SK-N-SH (cell line): Measurements from ENCODE around the gene AUTS2. TPM values are rescaled to one million over a fixed set of nuclear protein-coding genes. Genes with fewer than 3 reads are reported as not detected.

Experiments used
- CTCF ChIA-PET: fragments of 300-600, 350-600 bp; formaldehyde crosslinking; extraction: SDS; loops from one replicate; lab custom pipeline; 2021; lab: Yijun Ruan, JAX
- POLR2A ChIA-PET: fragments of 350-600 bp; sonication (Branson Sonifier 250); formaldehyde crosslinking; extraction: SDS; loops from one replicate; lab custom pipeline; 2020; ENCODE audit warnings: antibody characterized with exemption, inconsistent platforms; lab: Yijun Ruan, JAX
- DNase-seq: peaks from one replicate; pipeline ENCODE4 v3.0.0; 2012
- H2AFZ ChIP-seq: fragments of 200-600 bp; sonication (generic); 2 replicates; pipeline ENCODE4 v1.8.1; 2016; ENCODE audit warnings: antibody characterized with exemption, mild to moderate bottlenecking, low read depth
- H3F3A ChIP-seq: fragments of 200-600 bp; sonication (generic); replicated peaks from 2 replicates; pipeline ENCODE3; 2016; ENCODE audit warnings: antibody characterized with exemption, mild to moderate bottlenecking; ENCODE audit not compliant: insufficient read depth
- H3K27ac ChIP-seq, 2 experiments: fragments of 200-500 bp in 1 of 2; fragments of 200-600 bp in 1 of 2; sonication (Bioruptor generic) in 1 of 2; sonication (generic), shearing (Covaris generic) in 1 of 2; 2 replicates each; pipeline versions ENCODE4 v1.5.1 to v1.6.1; 2014 to 2016; ENCODE audit warnings: low read depth in 2 of 2, inconsistent platforms in 1 of 2, low read length in 1 of 2, mild to moderate bottlenecking in 1 of 2, mixed read lengths in 1 of 2
- H3K27me3 ChIP-seq: fragments of 200-600 bp; sonication (generic), shearing (Covaris generic); 2 replicates; pipeline ENCODE4 v1.6.1; 2016; ENCODE audit warnings: mixed run types; ENCODE audit not compliant: insufficient read depth
- H3K36me3 ChIP-seq, 2 experiments: fragments of 200-500 bp in 1 of 2; fragments of 200-600 bp in 1 of 2; sonication (Bioruptor generic) in 1 of 2; sonication (generic) in 1 of 2; replicated peaks in 1 of 2; 2 replicates each; pipeline versions ENCODE3 to v1.5.1; 2014 to 2016; ENCODE audit warnings: low read length in 1 of 2, mild to moderate bottlenecking in 1 of 2; ENCODE audit not compliant: insufficient read depth in 2 of 2, control insufficient read depth in 1 of 2
- H3K4me1 ChIP-seq, 2 experiments: fragments of 200-500 bp in 1 of 2; fragments of 200-600 bp in 1 of 2; sonication (Bioruptor generic) in 1 of 2; sonication (generic), shearing (Covaris generic) in 1 of 2; 2 replicates each; pipeline versions ENCODE4 v1.5.1 to v1.6.1; 2014 to 2016; ENCODE audit warnings: low read depth in 1 of 2, low read length in 1 of 2, mixed run types in 1 of 2; ENCODE audit not compliant: insufficient read depth in 2 of 2, control insufficient read depth in 1 of 2
- H3K4me2 ChIP-seq: fragments of 200-600 bp; sonication (generic), shearing (Covaris generic); 2 replicates; pipeline ENCODE4 v1.6.1; 2017; ENCODE audit warnings: mixed run types
- H3K4me3 ChIP-seq, 2 experiments: fragments of 200-500 bp in 1 of 2; fragments of 200-600 bp in 1 of 2; sonication (Bioruptor generic) in 1 of 2; sonication (generic), shearing (Covaris generic) in 1 of 2; 2 replicates each; pipeline versions ENCODE4 v1.5.1 to v1.8.1; 2014 to 2016; ENCODE audit warnings: low read depth in 2 of 2, inconsistent platforms in 1 of 2, low read length in 1 of 2, mild to moderate bottlenecking in 1 of 2, mixed read lengths in 1 of 2, moderate library complexity in 1 of 2
- H3K79me2 ChIP-seq: fragments of 200-600 bp; sonication (generic); 2 replicates; pipeline ENCODE4 v1.8.1; 2017; ENCODE audit warnings: mild to moderate bottlenecking; ENCODE audit not compliant: insufficient read depth
- H3K9ac ChIP-seq: fragments of 200-600 bp; sonication (generic); 2 replicates; pipeline ENCODE4 v1.6.1; 2017; ENCODE audit warnings: mixed run types
- H3K9me2 ChIP-seq: fragments of 200-600 bp; sonication (generic); 2 replicates; pipeline ENCODE4 v1.6.1; 2017; ENCODE audit warnings: mixed run types
- H3K9me3 ChIP-seq: fragments of 200-600 bp; sonication (generic); 2 replicates; pipeline ENCODE4 v1.6.1; 2017; ENCODE audit warnings: mixed run types, mild to moderate bottlenecking, moderate library complexity
- H4K20me1 ChIP-seq: fragments of 200-600 bp; sonication (generic); 2 replicates; pipeline ENCODE4 v1.6.1; 2017; ENCODE audit warnings: mild to moderate bottlenecking, mixed run types; ENCODE audit not compliant: insufficient read depth
- ELF1 ChIP-seq: IDR thresholded peaks from 2 replicates; pipeline ENCODE4 v1.4.0; 2012
- FOSL2 ChIP-seq: IDR thresholded peaks from 2 replicates; pipeline ENCODE4 v1.4.0; 2012; ENCODE audit warnings: low read depth, mild to moderate bottlenecking, moderate library complexity, borderline replicate concordance
- FOXJ3 ChIP-seq: sonication (generic); formaldehyde crosslinking; IDR thresholded peaks from 2 replicates; pipeline ENCODE4 v1.5.1; 2020; ENCODE audit warnings: mild to moderate bottlenecking, missing genetic modification reagents
- GABPA ChIP-seq: IDR thresholded peaks from 2 replicates; pipeline ENCODE4 v1.4.0; 2012; ENCODE audit warnings: low read depth, mild to moderate bottlenecking
- GATA2 ChIP-seq: sonication (generic); formaldehyde crosslinking; IDR thresholded peaks from 2 replicates; pipeline ENCODE4 v1.5.0; 2020; ENCODE audit warnings: mild to moderate bottlenecking, missing genetic modification reagents
- MEF2A ChIP-seq: IDR thresholded peaks from 2 replicates; pipeline ENCODE4 v1.4.0; 2012; ENCODE audit warnings: low read depth, borderline replicate concordance
- PBX3 ChIP-seq: IDR thresholded peaks from 2 replicates; pipeline ENCODE4; 2012
- RCOR1 ChIP-seq: fragments of 150-350 bp; IDR thresholded peaks from 2 replicates; pipeline ENCODE4 v1.6.1; 2017; ENCODE audit warnings: antibody characterized with exemption, low read length
- SMC3 ChIP-seq: IDR thresholded peaks from 2 replicates; pipeline ENCODE4 v1.6.1; 2012; ENCODE audit warnings: low read depth, low read length, improper control_type of control experiment
- TCF12 ChIP-seq: IDR thresholded peaks from 2 replicates; pipeline ENCODE4 v1.4.0; 2012
- USF2 ChIP-seq: fragments of 150-350 bp; IDR thresholded peaks from 2 replicates; pipeline ENCODE4 v1.6.1; 2017; ENCODE audit warnings: antibody characterized with exemption, low read length, low read depth, borderline replicate concordance
- YY1 ChIP-seq: IDR thresholded peaks from 2 replicates; pipeline ENCODE4 v1.4.0; 2012; ENCODE audit warnings: low read depth, mild to moderate bottlenecking
- WGBS: methylation state at CpG from one replicate; pipeline ENCODE4 v1.1.6; 2017; ENCODE audit warnings: low lambda C conversion rate; 5-methylcytosine and 5-hydroxymethylcytosine counted together
- polyA plus RNA-seq, 3 experiments: library from polyadenylated mRNA; depleted of rRNA; stranded (reverse); fragments of >200 nt; gene quantifications; 2 replicates each; pipeline ENCODE4 v1.2.3, GENCODE V29; 2012
- TF ChIP-seq, protein P1 (sequence below): IDR thresholded peaks from 2 replicates; pipeline ENCODE4 v1.6.1; 2012; ENCODE audit warnings: mild to moderate bottlenecking, low read depth, low read length, moderate library complexity
- TF ChIP-seq, protein P2 (sequence below): IDR thresholded peaks from 2 replicates; pipeline ENCODE4 v1.4.0; 2012; ENCODE audit warnings: low read depth
- TF ChIP-seq, protein P3 (sequence below): fragments of 200-600 bp; sonication (generic); IDR thresholded peaks from 2 replicates; pipeline ENCODE4 v1.6.1; 2017; ENCODE audit warnings: antibody characterized with exemption, mild to moderate bottlenecking, moderate library complexity

The AUTS2 gene
- polyA plus RNA-seq, 1 of the 3 experiments (the other 2 are of a cell fraction): 15.6 TPM

GRCh38 chr7:70448312-70448906 is 850.1 kb downstream of the AUTS2 start:
- no peak overlapping the region for H2AFZ ChIP-seq
- TF ChIP-seq GABPA (no peak), RCOR1 (no peak), FOSL2 (no peak), USF2 (no peak), TCF12 (no peak), ELF1 (no peak), YY1 (no peak), MEF2A (no peak)
- TF ChIP-seq, protein P1, sequence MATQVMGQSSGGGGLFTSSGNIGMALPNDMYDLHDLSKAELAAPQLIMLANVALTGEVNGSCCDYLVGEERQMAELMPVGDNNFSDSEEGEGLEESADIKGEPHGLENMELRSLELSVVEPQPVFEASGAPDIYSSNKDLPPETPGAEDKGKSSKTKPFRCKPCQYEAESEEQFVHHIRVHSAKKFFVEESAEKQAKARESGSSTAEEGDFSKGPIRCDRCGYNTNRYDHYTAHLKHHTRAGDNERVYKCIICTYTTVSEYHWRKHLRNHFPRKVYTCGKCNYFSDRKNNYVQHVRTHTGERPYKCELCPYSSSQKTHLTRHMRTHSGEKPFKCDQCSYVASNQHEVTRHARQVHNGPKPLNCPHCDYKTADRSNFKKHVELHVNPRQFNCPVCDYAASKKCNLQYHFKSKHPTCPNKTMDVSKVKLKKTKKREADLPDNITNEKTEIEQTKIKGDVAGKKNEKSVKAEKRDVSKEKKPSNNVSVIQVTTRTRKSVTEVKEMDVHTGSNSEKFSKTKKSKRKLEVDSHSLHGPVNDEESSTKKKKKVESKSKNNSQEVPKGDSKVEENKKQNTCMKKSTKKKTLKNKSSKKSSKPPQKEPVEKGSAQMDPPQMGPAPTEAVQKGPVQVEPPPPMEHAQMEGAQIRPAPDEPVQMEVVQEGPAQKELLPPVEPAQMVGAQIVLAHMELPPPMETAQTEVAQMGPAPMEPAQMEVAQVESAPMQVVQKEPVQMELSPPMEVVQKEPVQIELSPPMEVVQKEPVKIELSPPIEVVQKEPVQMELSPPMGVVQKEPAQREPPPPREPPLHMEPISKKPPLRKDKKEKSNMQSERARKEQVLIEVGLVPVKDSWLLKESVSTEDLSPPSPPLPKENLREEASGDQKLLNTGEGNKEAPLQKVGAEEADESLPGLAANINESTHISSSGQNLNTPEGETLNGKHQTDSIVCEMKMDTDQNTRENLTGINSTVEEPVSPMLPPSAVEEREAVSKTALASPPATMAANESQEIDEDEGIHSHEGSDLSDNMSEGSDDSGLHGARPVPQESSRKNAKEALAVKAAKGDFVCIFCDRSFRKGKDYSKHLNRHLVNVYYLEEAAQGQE: no peak
- TF ChIP-seq, protein P2, sequence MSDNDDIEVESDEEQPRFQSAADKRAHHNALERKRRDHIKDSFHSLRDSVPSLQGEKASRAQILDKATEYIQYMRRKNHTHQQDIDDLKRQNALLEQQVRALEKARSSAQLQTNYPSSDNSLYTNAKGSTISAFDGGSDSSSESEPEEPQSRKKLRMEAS: no peak
- H3K9me2 ChIP-seq: no peaks in the 10 kb centered on the region
- no peak overlapping the region; a peak in 1 of 4 replicates for H3K27ac ChIP-seq
- 76% methylated on average over 4 of the region's 4 CpGs for WGBS
- H3K4me2 ChIP-seq: no peak overlapping the region
- no peak overlapping the region for H3K9ac ChIP-seq
- H4K20me1 ChIP-seq: no peaks in the 10 kb centered on the region
- H3K9me3 ChIP-seq: no peaks in the 10 kb centered on the region
- H3F3A ChIP-seq: no peaks in the 10 kb centered on the region
- no peaks in the 10 kb centered on the region for H3K79me2 ChIP-seq
- ChIA-PET POLR2A (no interaction called here), CTCF (interaction anchor here (1.1 kb wide), 1 partner anchor 255 kb away, joined by 3 read pairs; no protein-coding TSS in a partner anchor)
- H3K36me3 ChIP-seq: no peaks in the 10 kb centered on the region
- H3K4me3 ChIP-seq: no peak overlapping the region
- no peaks in the 10 kb centered on the region for H3K27me3 ChIP-seq
- H3K4me1 ChIP-seq: peaks cover 0 to 18% of the 10 kb centered on the region in 2 experiments; a peak in 2 of 4 replicates
- no peak for DNase-seq

DNA sequence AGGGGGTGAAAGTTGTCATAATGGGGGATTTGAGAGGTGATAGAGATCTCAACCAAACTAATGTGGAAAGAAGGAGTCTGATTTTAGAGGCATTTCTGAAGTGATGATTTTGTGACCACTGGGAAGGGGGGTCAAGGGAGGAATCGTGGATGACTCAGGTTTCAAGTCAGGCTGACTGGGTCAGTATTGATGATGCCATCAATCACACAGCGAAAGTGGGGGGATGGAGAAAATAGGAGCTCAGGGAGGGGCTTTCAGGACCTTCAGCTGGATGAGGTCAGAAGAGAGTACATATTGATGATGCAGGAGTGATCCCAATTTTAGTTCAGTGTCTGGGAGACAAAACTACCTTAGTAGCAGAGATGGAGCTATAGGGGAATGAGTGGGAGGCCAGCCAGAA is 852.5 kb downstream of the AUTS2 start:
- peaks cover 0 to 18% of the 10 kb centered on the region in 2 experiments; a peak in 2 of 4 replicates for H3K4me1 ChIP-seq
- WGBS: 74% methylated on average over 2 of the region's 2 CpGs
- no peak overlapping the region for H3K4me2 ChIP-seq
- no peaks in the 10 kb centered on the region for H3K36me3 ChIP-seq
- no peaks in the 10 kb centered on the region for H3K9me2 ChIP-seq
- TF ChIP-seq FOXJ3 (CRISPR knock-in tag) (no peak), GATA2 (no peak), SMC3 (no peak), PBX3 (peak; percentile 23; the same call in 1 of the 2 replicates)
- TF ChIP-seq, protein P3, sequence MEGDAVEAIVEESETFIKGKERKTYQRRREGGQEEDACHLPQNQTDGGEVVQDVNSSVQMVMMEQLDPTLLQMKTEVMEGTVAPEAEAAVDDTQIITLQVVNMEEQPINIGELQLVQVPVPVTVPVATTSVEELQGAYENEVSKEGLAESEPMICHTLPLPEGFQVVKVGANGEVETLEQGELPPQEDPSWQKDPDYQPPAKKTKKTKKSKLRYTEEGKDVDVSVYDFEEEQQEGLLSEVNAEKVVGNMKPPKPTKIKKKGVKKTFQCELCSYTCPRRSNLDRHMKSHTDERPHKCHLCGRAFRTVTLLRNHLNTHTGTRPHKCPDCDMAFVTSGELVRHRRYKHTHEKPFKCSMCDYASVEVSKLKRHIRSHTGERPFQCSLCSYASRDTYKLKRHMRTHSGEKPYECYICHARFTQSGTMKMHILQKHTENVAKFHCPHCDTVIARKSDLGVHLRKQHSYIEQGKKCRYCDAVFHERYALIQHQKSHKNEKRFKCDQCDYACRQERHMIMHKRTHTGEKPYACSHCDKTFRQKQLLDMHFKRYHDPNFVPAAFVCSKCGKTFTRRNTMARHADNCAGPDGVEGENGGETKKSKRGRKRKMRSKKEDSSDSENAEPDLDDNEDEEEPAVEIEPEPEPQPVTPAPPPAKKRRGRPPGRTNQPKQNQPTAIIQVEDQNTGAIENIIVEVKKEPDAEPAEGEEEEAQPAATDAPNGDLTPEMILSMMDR: no peak
- H3K27me3 ChIP-seq: no peaks in the 10 kb centered on the region
- DNase-seq: no peak
- no peak overlapping the region for H2AFZ ChIP-seq
- no peaks in the 10 kb centered on the region for H3K79me2 ChIP-seq
- H3K9ac ChIP-seq: no peak overlapping the region
- CTCF ChIA-PET: interaction anchor here (1.0 to 1.4 kb wide), 2 partner anchors 11 to 23 kb away, joined by 3 read pairs; no protein-coding TSS in a partner anchor
- no peak overlapping the region for H3K27ac ChIP-seq
- H4K20me1 ChIP-seq: no peaks in the 10 kb centered on the region
- POLR2A ChIA-PET: no interaction called here
- no peaks in the 10 kb centered on the region for H3F3A ChIP-seq
- no peak overlapping the region for H3K4me3 ChIP-seq
- no peaks in the 10 kb centered on the region for H3K9me3 ChIP-seq
